Mammary epithelial cell (primary cell): Measurements from ENCODE around the gene RALGPS1.

Source experiments
- CTCF ChIP-seq, 2 donors: IDR thresholded peaks in 1 of 2; conservative IDR thresholded peaks in 1 of 2; 2 replicates each; pipeline ENCODE4 v1.5.1; 2011 to 2012; ENCODE audit warnings: inconsistent platforms in 2 of 2, low read length in 2 of 2, mild to moderate bottlenecking in 2 of 2, control low read depth in 1 of 2, low read depth in 1 of 2; ENCODE audit not compliant: insufficient read depth in 1 of 2; ENCODE audit errors: extremely low read depth in 1 of 2
- EZH2 ChIP-seq: IDR thresholded peaks from 2 replicates; pipeline ENCODE4 v1.6.1; 2012; ENCODE audit warnings: low read length, inconsistent platforms, borderline replicate concordance

- no peak for TF ChIP-seq CTCF (conservative IDR thresholded peaks at IDR 0.05 in 1 of 2, IDR thresholded peaks at IDR 0.05 in 1 of 2; ENCODE audit: extremely low read depth in 1 of 2, insufficient read depth in 1 of 2, low read depth in 1 of 2, low read length in 2 of 2)
- no peak for TF ChIP-seq EZH2
Measured at GRCh38 chr9:127233550-127233949, 319.0 kb downstream of the RALGPS1 start.
